Stimulated activated effector memory CD8-positive, alpha-beta T cell treated with anti-CD3 and anti-CD28 coated beads, Interleukin-12 subunit alpha, Interleukin-12 subunit beta, amount 100 ng/mL, for 72 hours (primary cell): ENCODE data around the gene SUSD4.
"Not testable (repeated sequence)": the region's sequence is repeated elsewhere in the genome, so short reads cannot be mapped to it uniquely, and the experiment has no call there.

ENCODE experiments used
- ATAC-seq: fragments of 150-1000 bp; cut with Tn5 transposase; 2 replicates; pipeline ENCODE4 v1.10.0; 2021
- DNase-seq, 2 donors: peaks; one replicate each; pipeline ENCODE4 v3.0.0; 2021 to 2022; ENCODE audit warnings: low spot score in 2 of 2
- H3K27ac Mint-ChIP-seq: one replicate; pipeline ENCODE4 v1.8.0; 2022; ENCODE audit warnings: mild to moderate bottlenecking, mixed read lengths
- H3K36me3 Mint-ChIP-seq: one replicate; pipeline ENCODE4 v1.8.0; 2022; ENCODE audit warnings: mild to moderate bottlenecking, mixed read lengths
- H3K4me1 Mint-ChIP-seq: one replicate; pipeline ENCODE4 v1.8.0; 2022; ENCODE audit warnings: mixed read lengths
- H3K4me3 Mint-ChIP-seq: one replicate; pipeline ENCODE4 v1.8.0; 2022; ENCODE audit warnings: mild to moderate bottlenecking, mixed read lengths
- H3K9me3 Mint-ChIP-seq: one replicate; pipeline ENCODE4 v1.8.0; 2022; ENCODE audit warnings: mixed read lengths

SUSD4 gene

GRCh38 chr1:223299553-223299952 lies 64.4 kb downstream of the SUSD4 start:
- peaks cover 19% of the 10 kb centered on the region for H3K4me1 Mint-ChIP-seq
- peaks cover 5% of the 10 kb centered on the region for H3K9me3 Mint-ChIP-seq
- no peaks in the 10 kb centered on the region for H3K36me3 Mint-ChIP-seq
- ATAC-seq (no peak), DNase-seq (no peak)
- H3K27ac Mint-ChIP-seq = no peak overlapping the region
- no peak overlapping the region for H3K4me3 Mint-ChIP-seq

DNA sequence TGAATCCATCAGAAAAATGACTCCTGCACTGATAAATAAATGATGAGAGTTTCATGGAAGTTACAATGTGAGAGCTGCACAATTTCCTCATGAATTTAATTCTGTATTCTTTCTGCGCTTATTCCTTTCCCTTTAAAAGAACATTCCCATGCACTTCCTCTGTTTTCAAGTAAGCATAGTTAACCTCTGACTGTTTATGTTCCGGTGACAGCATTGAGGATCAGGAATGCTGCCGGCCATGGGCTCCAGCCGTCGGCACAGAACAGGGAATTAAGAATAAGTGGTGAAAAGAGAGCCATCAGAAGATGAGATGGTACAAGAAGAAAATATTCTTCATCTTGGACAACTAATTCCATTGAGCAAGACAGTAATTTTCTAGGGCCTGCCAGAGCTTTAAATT lies 65.3 kb downstream of the SUSD4 start:
- Mint-ChIP-seq H3K27ac (no peak overlapping the region), H3K4me3 (no peak overlapping the region), H3K4me1 (peaks cover 19% of the 10 kb centered on the region), H3K36me3 (no peaks in the 10 kb centered on the region), H3K9me3 (peaks cover 3% of the 10 kb centered on the region)
- no peak for DNase-seq
- no peak for ATAC-seq

GRCh38 chr1:223297800-223298199 lies 66.2 kb downstream of the SUSD4 start:
- no peaks in the 10 kb centered on the region for H3K9me3 Mint-ChIP-seq
- peaks cover 19% of the 10 kb centered on the region for H3K4me1 Mint-ChIP-seq
- H3K4me3 Mint-ChIP-seq = no peak overlapping the region
- ATAC-seq (no peak), DNase-seq (no peak)
- no peak overlapping the region for H3K27ac Mint-ChIP-seq
- H3K36me3 Mint-ChIP-seq = no peaks in the 10 kb centered on the region

- Mint-ChIP-seq H3K27ac (no peak overlapping the region), H3K4me1 (no peaks in the 10 kb centered on the region), H3K4me3 (no peak overlapping the region)
Measured at GRCh38 chr1:223291796-223292195, 72.2 kb downstream of the SUSD4 start.

GRCh38 chr1:223290397-223290796 lies 73.6 kb downstream of the SUSD4 start:
- ATAC-seq (no peak), DNase-seq (no peak)
- Mint-ChIP-seq H3K4me1 (no peaks in the 10 kb centered on the region), H3K36me3 (no peaks in the 10 kb centered on the region), H3K4me3 (no peak overlapping the region), H3K9me3 (peaks cover 3% of the 10 kb centered on the region), H3K27ac (no peak overlapping the region)

More at GRCh38 chr1:223291796-223292195, 72.2 kb downstream of the SUSD4 start:
- DNase-seq (no peak), ATAC-seq (no peak)
- Mint-ChIP-seq H3K9me3 (no peaks in the 10 kb centered on the region), H3K36me3 (no peaks in the 10 kb centered on the region)

GRCh38 chr1:223289621-223290020 lies 74.4 kb downstream of the SUSD4 start:
- Mint-ChIP-seq H3K36me3 (no peaks in the 10 kb centered on the region), H3K4me3 (no peak overlapping the region), H3K9me3 (peaks cover 4% of the 10 kb centered on the region), H3K27ac (no peak overlapping the region), H3K4me1 (no peaks in the 10 kb centered on the region)
- no peak for ATAC-seq
- DNase-seq = no peak

- no peak overlapping the region for H3K27ac Mint-ChIP-seq
- DNase-seq = no peak
- no peak overlapping the region for H3K4me3 Mint-ChIP-seq
- no peak for ATAC-seq
- no peaks in the 10 kb centered on the region for H3K36me3 Mint-ChIP-seq
- H3K4me1 Mint-ChIP-seq = no peaks in the 10 kb centered on the region
- H3K9me3 Mint-ChIP-seq = peaks cover 4% of the 10 kb centered on the region
Measured at GRCh38 chr1:223288826-223289225, 75.2 kb downstream of the SUSD4 start.

DNA sequence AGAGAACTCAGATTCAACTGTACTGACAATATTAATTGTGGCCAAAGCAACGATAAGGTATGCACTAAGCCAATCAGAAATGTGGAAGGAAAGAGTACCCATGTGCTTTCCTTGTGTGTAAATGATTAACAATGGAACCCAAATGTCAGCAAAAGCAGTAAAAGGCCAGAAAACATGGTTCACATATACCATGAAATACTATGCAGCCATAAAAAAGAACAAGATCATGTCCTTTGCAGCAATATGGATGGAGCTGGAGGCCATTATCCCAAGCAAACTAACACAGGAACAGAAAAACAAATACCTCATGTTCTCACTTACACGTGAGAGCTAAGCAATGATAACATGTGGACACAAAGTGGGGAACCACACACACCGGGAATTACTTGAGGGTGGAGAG lies 78.5 kb downstream of the SUSD4 start:
- no peaks in the 10 kb centered on the region for H3K36me3 Mint-ChIP-seq
- no peaks in the 10 kb centered on the region for H3K4me1 Mint-ChIP-seq
- no peak overlapping the region for H3K4me3 Mint-ChIP-seq
- no peak overlapping the region for H3K27ac Mint-ChIP-seq
- ATAC-seq (no peak), DNase-seq (no peak)
- H3K9me3 Mint-ChIP-seq = peaks cover 7% of the 10 kb centered on the region

GRCh38 chr1:223283697-223284096 lies 80.3 kb downstream of the SUSD4 start:
- not testable (repeated sequence) for H3K4me3 Mint-ChIP-seq, H3K27ac Mint-ChIP-seq, H3K9me3 Mint-ChIP-seq, H3K36me3 Mint-ChIP-seq, DNase-seq, ATAC-seq, H3K4me1 Mint-ChIP-seq

GRCh38 chr1:223278311-223278710 lies 85.7 kb downstream of the SUSD4 start:
- not testable (repeated sequence) for H3K4me1 Mint-ChIP-seq, DNase-seq, H3K27ac Mint-ChIP-seq, H3K36me3 Mint-ChIP-seq, ATAC-seq, H3K4me3 Mint-ChIP-seq, H3K9me3 Mint-ChIP-seq

- Mint-ChIP-seq H3K4me1 (no peaks in the 10 kb centered on the region), H3K27ac (no peak overlapping the region), H3K4me3 (no peak overlapping the region), H3K36me3 (no peaks in the 10 kb centered on the region), H3K9me3 (peaks cover 2% of the 10 kb centered on the region)
- ATAC-seq = no peak
- DNase-seq = no peak
Measured at GRCh38 chr1:223276029-223276428, 87.9 kb downstream of the SUSD4 start.

DNA sequence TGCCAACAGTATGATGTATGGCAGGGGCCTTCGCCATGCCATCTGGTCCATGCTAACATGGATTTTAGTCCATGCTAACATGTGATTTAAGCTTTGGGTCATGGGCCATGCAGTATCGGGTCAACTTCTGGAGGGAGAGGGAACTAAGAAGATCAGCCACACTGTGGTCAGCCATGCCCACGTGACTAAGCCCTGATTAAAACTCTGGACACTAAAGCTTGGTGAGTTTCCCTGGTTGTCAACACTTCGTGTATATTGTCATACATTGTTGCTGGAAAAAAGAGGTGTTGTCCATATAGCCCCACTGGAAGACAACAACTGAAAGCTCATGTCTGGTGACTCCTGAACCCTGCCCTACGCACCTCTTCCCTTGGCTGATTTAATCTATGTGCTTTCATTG lies 90.5 kb downstream of the SUSD4 start:
- Mint-ChIP-seq H3K9me3 (no peaks in the 10 kb centered on the region), H3K4me1 (no peaks in the 10 kb centered on the region), H3K27ac (no peak overlapping the region), H3K4me3 (no peak overlapping the region), H3K36me3 (no peaks in the 10 kb centered on the region)
- no peak for DNase-seq
- no peak for ATAC-seq

- no peak overlapping the region for H3K27ac Mint-ChIP-seq
- no peaks in the 10 kb centered on the region for H3K4me1 Mint-ChIP-seq
- ATAC-seq (no peak), DNase-seq (no peak)
- H3K36me3 Mint-ChIP-seq = no peaks in the 10 kb centered on the region
- no peaks in the 10 kb centered on the region for H3K9me3 Mint-ChIP-seq
- H3K4me3 Mint-ChIP-seq = no peak overlapping the region
Measured at GRCh38 chr1:223271085-223271781, 92.7 kb downstream of the SUSD4 start.

DNA sequence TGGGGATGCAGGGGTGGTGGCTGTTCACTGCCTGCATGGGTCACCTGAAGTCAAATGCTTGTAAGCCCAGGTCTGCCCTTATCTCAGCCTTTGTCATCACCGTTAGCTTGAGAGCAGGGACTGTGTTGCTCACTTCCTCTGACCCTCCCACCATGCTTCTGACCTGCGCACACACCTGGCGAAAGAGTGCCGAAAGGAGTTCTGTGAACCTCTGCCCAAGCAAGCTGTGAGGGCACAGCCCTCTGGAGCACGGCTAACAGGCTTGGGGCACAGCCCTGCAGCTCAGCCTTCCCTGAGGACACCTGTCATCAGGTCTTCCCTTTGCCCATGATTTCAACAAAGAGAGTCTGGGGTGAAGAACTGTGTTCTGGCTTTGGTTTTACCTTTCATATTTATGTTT lies 93.8 kb downstream of the SUSD4 start:
- ATAC-seq (no peak), DNase-seq (no peak)
- no peak overlapping the region for H3K4me3 Mint-ChIP-seq
- no peaks in the 10 kb centered on the region for H3K36me3 Mint-ChIP-seq
- H3K27ac Mint-ChIP-seq = no peak overlapping the region
- no peaks in the 10 kb centered on the region for H3K4me1 Mint-ChIP-seq
- H3K9me3 Mint-ChIP-seq = no peaks in the 10 kb centered on the region

- H3K9me3 Mint-ChIP-seq = no peaks in the 10 kb centered on the region
- DNase-seq (no peak), ATAC-seq (no peak)
- H3K27ac Mint-ChIP-seq = no peak overlapping the region
- no peak overlapping the region for H3K4me3 Mint-ChIP-seq
- no peaks in the 10 kb centered on the region for H3K36me3 Mint-ChIP-seq
- no peaks in the 10 kb centered on the region for H3K4me1 Mint-ChIP-seq
Measured at GRCh38 chr1:223269006-223269405, 95.0 kb downstream of the SUSD4 start.

DNA sequence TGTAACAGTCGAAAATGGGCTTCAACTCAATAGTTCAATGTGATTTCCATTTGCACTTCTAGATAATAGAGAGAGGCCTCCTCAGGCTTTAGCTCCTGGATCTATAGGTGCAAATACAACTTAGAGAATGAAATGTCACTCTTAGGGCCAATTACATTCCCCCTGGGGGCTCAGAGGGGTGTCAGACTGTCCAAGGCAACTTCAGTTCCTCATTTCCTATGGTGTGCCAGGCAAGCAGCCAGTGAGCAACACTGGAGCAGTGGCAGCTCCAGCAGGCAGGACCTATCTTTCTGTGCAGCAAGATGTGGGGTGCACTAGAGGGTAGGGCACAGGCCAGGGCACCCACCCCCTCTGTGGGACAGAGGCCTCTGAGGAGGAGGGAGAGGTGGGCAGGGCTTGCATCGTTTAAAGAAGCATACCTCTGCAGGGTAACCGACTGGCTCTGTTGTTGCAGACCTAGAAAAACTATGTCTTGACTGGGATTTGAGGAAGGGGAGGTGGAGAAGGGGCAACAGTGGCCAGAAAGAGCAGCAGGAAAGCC lies 97.3 kb downstream of the SUSD4 start:
- Mint-ChIP-seq H3K9me3 (no peaks in the 10 kb centered on the region), H3K36me3 (no peaks in the 10 kb centered on the region), H3K27ac (no peak overlapping the region), H3K4me1 (no peaks in the 10 kb centered on the region), H3K4me3 (no peak overlapping the region)
- no peak for DNase-seq
- ATAC-seq = no peak
